GM10266 (cell line): Measurements from ENCODE around the gene CR1L.
"Not testable (repeated sequence)": the region's sequence is repeated elsewhere in the genome, so short reads cannot be mapped to it uniquely, and the experiment has no call there.

Experiments used
- DNase-seq: peaks from one replicate; pipeline ENCODE4 v3.0.0; 2012; ENCODE audit errors: extremely low spot score
- CTCF ChIP-seq: IDR thresholded peaks from 2 replicates; pipeline ENCODE4 v1.5.1; 2012; ENCODE audit warnings: mild to moderate bottlenecking, low read depth; ENCODE audit not compliant: control insufficient read depth, insufficient read depth; ENCODE audit errors: missing control alignments

CR1L gene

DNA sequence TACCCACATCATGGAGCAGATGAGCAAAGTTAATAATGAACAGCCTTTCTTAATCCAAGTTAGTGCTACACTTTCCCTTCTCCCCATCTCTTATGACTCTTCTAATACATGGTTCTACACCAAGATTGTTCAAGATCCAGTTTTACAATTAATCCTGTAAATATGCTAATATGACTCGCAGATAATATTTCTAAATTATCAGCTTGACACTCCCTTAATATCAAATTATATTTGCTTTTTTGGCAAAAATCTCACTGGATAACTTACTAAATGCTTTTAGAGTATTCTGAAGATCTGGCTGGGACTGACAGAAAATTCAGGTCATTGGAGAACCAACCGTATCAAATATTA, 24.4 kb upstream of the CR1L start:
- TF ChIP-seq CTCF: no peak
- DNase-seq: no peak

GRCh38 chr1:207625504-207626071, 19.3 kb upstream of the CR1L start:
- not testable (repeated sequence) for DNase-seq

DNA sequence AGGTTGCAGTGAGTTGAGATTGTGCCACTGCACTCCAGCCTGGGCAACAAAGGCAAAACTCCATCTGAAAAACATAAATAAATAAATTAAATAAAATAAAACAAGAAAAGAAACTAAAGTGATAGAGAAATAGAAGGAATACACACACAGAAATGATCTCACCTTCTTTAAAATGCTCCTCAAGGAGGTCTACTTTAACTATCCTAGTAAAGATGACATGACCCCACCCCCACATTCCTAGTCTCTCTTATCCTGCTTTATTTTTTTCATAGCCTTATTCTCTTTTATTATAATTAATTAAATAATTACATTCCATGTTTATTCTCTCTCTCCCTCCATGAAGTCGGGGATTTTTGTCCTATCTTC, 18.0 kb upstream of the CR1L start:
- no peak for TF ChIP-seq CTCF
- no peak for DNase-seq

- no peak for TF ChIP-seq CTCF
- no peak for DNase-seq
Observed at GRCh38 chr1:207627496-207627895, 17.4 kb upstream of the CR1L start.

DNA sequence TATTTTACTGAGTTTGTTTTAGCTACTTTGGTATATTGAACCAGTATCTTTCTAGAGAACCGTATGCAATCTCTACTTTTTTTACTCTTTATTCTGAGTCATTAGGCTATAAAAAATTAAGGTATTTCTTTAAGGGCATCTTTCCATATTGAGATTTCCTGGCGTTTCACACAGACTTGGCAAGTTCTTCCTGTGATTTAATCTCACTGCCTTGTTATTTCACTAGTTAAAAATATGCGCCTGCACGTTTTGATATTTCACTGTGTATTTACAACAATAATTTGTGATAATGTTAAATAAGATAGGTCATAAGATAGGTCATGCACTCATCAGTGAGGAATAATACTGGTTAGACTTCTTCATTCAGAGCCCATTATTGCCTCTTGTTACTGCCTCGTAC, 16.2 kb upstream of the CR1L start:
- TF ChIP-seq CTCF: no peak
- no peak for DNase-seq

DNA sequence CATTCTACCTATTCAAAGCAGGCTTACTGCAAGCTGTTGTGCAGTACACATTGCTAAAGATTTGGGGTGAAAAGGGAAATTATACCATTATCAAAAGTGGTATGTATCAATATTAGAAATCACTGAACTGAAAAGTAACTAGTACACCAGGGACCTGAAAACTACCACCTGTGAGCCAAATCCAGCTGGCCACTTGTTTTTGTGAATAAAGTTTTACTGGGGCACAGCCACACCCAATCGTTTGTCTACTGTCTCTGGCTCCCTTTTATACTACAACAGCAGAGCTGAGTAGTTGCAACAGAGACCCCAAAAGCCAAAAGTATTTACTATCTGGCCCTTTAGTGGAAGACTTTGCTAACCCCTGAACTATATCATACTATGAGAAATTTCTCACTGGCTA, 13.8 kb upstream of the CR1L start:
- TF ChIP-seq CTCF: no peak
- DNase-seq: no peak

- DNase-seq: no peak
- TF ChIP-seq CTCF: no peak
Observed at GRCh38 chr1:207633226-207633625, 11.7 kb upstream of the CR1L start.

DNA sequence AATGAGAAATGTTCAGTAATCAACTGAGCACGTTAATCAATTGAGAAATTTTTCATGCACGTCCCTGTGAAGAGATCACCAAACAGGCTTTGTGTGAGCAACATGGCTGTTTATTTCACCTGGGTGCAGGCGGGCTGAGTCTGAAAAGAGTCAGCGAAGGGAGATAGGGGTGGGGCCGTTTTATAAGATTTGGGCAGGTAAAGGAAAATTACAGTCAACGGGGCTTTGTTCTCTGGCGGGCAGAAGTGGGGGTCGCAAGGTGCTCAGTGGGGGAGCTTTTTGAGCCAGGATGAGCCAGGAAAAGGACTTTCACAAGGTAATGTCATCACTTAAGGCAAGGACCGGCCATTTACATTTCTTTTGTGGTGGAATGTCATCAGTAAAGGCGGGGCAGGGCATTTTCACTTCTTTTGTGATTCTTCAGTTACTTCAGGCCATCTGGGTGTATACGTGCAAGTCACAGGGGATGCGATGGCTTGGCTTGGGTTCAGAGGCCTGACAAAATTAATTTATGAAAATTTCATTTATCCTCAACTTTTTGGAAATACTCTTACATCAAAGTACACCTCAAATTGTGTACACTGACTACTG, 11.1 kb upstream of the CR1L start:
- DNase-seq: not testable (repeated sequence)

GRCh38 chr1:207634293-207634692, 10.6 kb upstream of the CR1L start:
- not testable (repeated sequence) for DNase-seq

GRCh38 chr1:207635569-207636186, 9.3 kb upstream of the CR1L start:
- DNase-seq: not testable (repeated sequence)

- not testable (repeated sequence) for DNase-seq
Observed at GRCh38 chr1:207638487-207639145, 6.3 kb upstream of the CR1L start.

DNA sequence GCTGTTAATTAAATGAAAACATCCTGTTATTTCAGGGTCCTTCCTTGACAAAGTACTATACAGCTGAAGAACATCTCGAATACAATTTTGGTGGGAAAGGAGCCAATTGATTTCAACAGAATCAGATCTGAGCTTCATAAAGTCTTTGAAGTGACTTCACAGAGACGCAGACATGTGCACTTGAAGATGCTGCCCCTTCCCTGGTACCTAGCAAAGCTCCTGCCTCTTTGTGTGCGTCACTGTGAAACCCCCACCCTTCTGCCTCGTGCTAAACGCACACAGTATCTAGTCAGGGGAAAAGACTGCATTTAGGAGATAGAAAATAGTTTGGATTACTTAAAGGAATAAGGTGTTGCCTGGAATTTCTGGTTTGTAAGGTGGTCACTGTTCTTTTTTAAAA, 5.6 kb upstream of the CR1L start:
- not testable (repeated sequence) for DNase-seq
